ENCODE data around the gene SGSH. TPM values are rescaled to one million over a fixed set of nuclear protein-coding genes. Genes with fewer than 3 reads are reported as not detected.

Gene SGSH
- polyA plus RNA-seq (2013), result 12.4 and 13.7 TPM in 2 replicates

- peak within 1 kb of the TSS; percentile 88 for H4K12ac ChIP-seq (ENCODE audit: low read depth, low read length)
- no peak within 1 kb of the TSS for H3K23ac ChIP-seq (ENCODE audit: low read length)
- H3K79me1 ChIP-seq (ENCODE audit: low read length), result peaks cover 8% of the 10 kb centered on the region
- H3K4me3 ChIP-seq (ENCODE audit: low read depth, low read length), result peak within 1 kb of the TSS; percentile 96
- H3K9me3 ChIP-seq (ENCODE audit: insufficient read depth, low read depth, low read length), result peaks cover 2% of the 10 kb centered on the region
- H4K8ac ChIP-seq (ENCODE audit: low read depth, low read length), result peak within 1 kb of the TSS; percentile 91
- H3K36me3 ChIP-seq (ENCODE audit: control insufficient read depth in 1 of 2, insufficient read depth in 2 of 2, low read length in 2 of 2), result peaks cover 26 to 34% of the 10 kb centered on the region in 2 experiments
- H3K79me2 ChIP-seq (ENCODE audit: control insufficient read depth, insufficient read depth, low read length, poor library complexity), result peaks cover 10% of the 10 kb centered on the region
- peak within 1 kb of the TSS; percentile 56 for H2BK12ac ChIP-seq (ENCODE audit: low read length)
- H3K9ac ChIP-seq (ENCODE audit: low read length), result peak within 1 kb of the TSS; percentile 92
- WGBS (ENCODE audit: extremely low coverage, insufficient coverage, insufficient read length), result no CpG with 5 or more reads among the region's 77 CpGs
- H3K4me2 ChIP-seq (ENCODE audit: low read length), result peak within 1 kb of the TSS; percentile 75
- H3K27me3 ChIP-seq (ENCODE audit: insufficient read depth, low read length), result no peaks in the 10 kb centered on the region
- H2BK120ac ChIP-seq (ENCODE audit: insufficient read depth, low read length, poor library complexity), result peak within 1 kb of the TSS; percentile 83
- peak; percentile 48 to 72 for DNase-seq
- peak within 1 kb of the TSS; percentile 93 for H3K14ac ChIP-seq (ENCODE audit: low read length)
- peak within 1 kb of the TSS; percentile 88 for H2AFZ ChIP-seq (ENCODE audit: insufficient read depth, low read length, poor library complexity)
- peaks cover 7 to 17% of the 10 kb centered on the region in 2 experiments for H3K4me1 ChIP-seq (ENCODE audit: control insufficient read depth in 1 of 2, insufficient read depth in 2 of 2, low read length in 2 of 2)
- H2AK5ac ChIP-seq (ENCODE audit: low read length), result peak within 1 kb of the TSS; percentile 95
- H4K91ac ChIP-seq (ENCODE audit: low read depth, low read length), result peak within 1 kb of the TSS; percentile 87
- H3K27ac ChIP-seq (ENCODE audit: low read depth, low read length), result peak within 1 kb of the TSS; percentile 45
- peak within 1 kb of the TSS; percentile 96 for H3K18ac ChIP-seq (ENCODE audit: low read length)
- H3K4ac ChIP-seq (ENCODE audit: low read depth, low read length), result peak within 1 kb of the TSS; percentile 65
- H2BK5ac ChIP-seq (ENCODE audit: low read depth, low read length, poor library complexity), result peak within 1 kb of the TSS; percentile 81
Measured at GRCh38 chr17:80220054-80220735, at the start of gene SGSH, which contains the start of gene SLC26A11. Gene SGSH, minus strand, starts transcription at chr17:80220333. Its CDS starts 20 bp downstream, at chr17:80220313. Gene SLC26A11, plus strand, starts transcription at chr17:80220427. Its CDS starts 1,134 bp downstream, at chr17:80221561.

GRCh38 chr17:80269405-80269807 is 49.3 kb upstream of the SGSH start:
- H3K4me2 ChIP-seq (ENCODE audit: low read length), result no peak overlapping the region
- WGBS (ENCODE audit: extremely low coverage, insufficient coverage, insufficient read length), result 100% methylated on average over 2 of the region's 2 CpGs
- H4K12ac ChIP-seq (ENCODE audit: low read depth, low read length), result no peak overlapping the region
- no peak overlapping the region for H2AFZ ChIP-seq (ENCODE audit: insufficient read depth, low read length, poor library complexity)
- H3K27ac ChIP-seq (ENCODE audit: low read depth, low read length), result no peak overlapping the region
- H3K9me3 ChIP-seq (ENCODE audit: insufficient read depth, low read depth, low read length), result peaks cover 2% of the 10 kb centered on the region
- H2BK12ac ChIP-seq (ENCODE audit: low read length), result no peak overlapping the region
- H2BK5ac ChIP-seq (ENCODE audit: low read depth, low read length, poor library complexity), result no peak overlapping the region
- no peak overlapping the region for H3K23ac ChIP-seq (ENCODE audit: low read length)
- H4K91ac ChIP-seq (ENCODE audit: low read depth, low read length), result no peak overlapping the region
- no peaks in the 10 kb centered on the region for H3K4me1 ChIP-seq (ENCODE audit: control insufficient read depth in 1 of 2, insufficient read depth in 2 of 2, low read length in 2 of 2)
- H2BK120ac ChIP-seq (ENCODE audit: insufficient read depth, low read length, poor library complexity), result no peak overlapping the region
- no peaks in the 10 kb centered on the region for H3K79me1 ChIP-seq (ENCODE audit: low read length)
- no peak overlapping the region for H3K14ac ChIP-seq (ENCODE audit: low read length)
- no peak overlapping the region for H3K9ac ChIP-seq (ENCODE audit: low read length)
- H3K27me3 ChIP-seq (ENCODE audit: insufficient read depth, low read length), result no peaks in the 10 kb centered on the region
- H3K4me3 ChIP-seq (ENCODE audit: low read depth, low read length), result no peak overlapping the region
- DNase-seq, result no peak
- H2AK5ac ChIP-seq (ENCODE audit: low read length), result no peak overlapping the region
- H4K8ac ChIP-seq (ENCODE audit: low read depth, low read length), result no peak overlapping the region
- no peak overlapping the region for H3K18ac ChIP-seq (ENCODE audit: low read length)
- H3K36me3 ChIP-seq (ENCODE audit: control insufficient read depth in 1 of 2, insufficient read depth in 2 of 2, low read length in 2 of 2), result peaks cover 9 to 15% of the 10 kb centered on the region in 2 experiments
- H3K4ac ChIP-seq (ENCODE audit: low read depth, low read length), result no peak overlapping the region
- no peaks in the 10 kb centered on the region for H3K79me2 ChIP-seq (ENCODE audit: control insufficient read depth, insufficient read depth, low read length, poor library complexity)

DNA sequence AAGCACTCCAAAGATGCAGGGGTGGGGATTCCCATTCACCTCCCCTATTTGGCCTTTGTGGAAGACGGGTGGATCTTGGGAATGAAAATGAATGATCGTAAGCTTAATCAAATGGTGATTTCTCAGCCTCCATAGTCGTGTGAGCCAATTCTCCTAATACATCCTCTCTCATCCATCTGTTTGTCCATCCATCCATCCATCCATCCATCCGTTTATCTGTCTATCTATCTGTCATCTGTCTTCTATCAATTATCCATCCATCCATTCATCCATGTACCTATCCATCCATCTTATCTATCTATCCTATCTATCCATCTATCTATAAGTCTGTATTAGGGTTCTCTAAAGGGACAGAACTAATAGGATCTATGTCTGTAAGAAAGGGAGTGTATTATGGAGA is 48.3 kb upstream of the SGSH start:
- no peak overlapping the region for H3K4ac ChIP-seq (ENCODE audit: low read depth, low read length)
- no peak overlapping the region for H3K4me3 ChIP-seq (ENCODE audit: low read depth, low read length)
- H2BK12ac ChIP-seq (ENCODE audit: low read length), result no peak overlapping the region
- no peak overlapping the region for H3K14ac ChIP-seq (ENCODE audit: low read length)
- no peaks in the 10 kb centered on the region for H3K4me1 ChIP-seq (ENCODE audit: control insufficient read depth in 1 of 2, insufficient read depth in 2 of 2, low read length in 2 of 2)
- no peaks in the 10 kb centered on the region for H3K79me2 ChIP-seq (ENCODE audit: control insufficient read depth, insufficient read depth, low read length, poor library complexity)
- DNase-seq, result no peak
- no peak overlapping the region for H2BK120ac ChIP-seq (ENCODE audit: insufficient read depth, low read length, poor library complexity)
- peaks cover 10 to 12% of the 10 kb centered on the region in 2 experiments for H3K36me3 ChIP-seq (ENCODE audit: control insufficient read depth in 1 of 2, insufficient read depth in 2 of 2, low read length in 2 of 2)
- H3K79me1 ChIP-seq (ENCODE audit: low read length), result no peaks in the 10 kb centered on the region
- WGBS (ENCODE audit: extremely low coverage, insufficient coverage, insufficient read length), result no CpG with 5 or more reads among the region's 4 CpGs
- H3K27me3 ChIP-seq (ENCODE audit: insufficient read depth, low read length), result no peaks in the 10 kb centered on the region
- no peak overlapping the region for H3K4me2 ChIP-seq (ENCODE audit: low read length)
- H2AFZ ChIP-seq (ENCODE audit: insufficient read depth, low read length, poor library complexity), result no peak overlapping the region
- H3K18ac ChIP-seq (ENCODE audit: low read length), result no peak overlapping the region
- no peak overlapping the region for H2AK5ac ChIP-seq (ENCODE audit: low read length)
- H4K8ac ChIP-seq (ENCODE audit: low read depth, low read length), result no peak overlapping the region
- H3K9ac ChIP-seq (ENCODE audit: low read length), result no peak overlapping the region
- H3K9me3 ChIP-seq (ENCODE audit: insufficient read depth, low read depth, low read length), result peaks cover 3% of the 10 kb centered on the region
- H3K23ac ChIP-seq (ENCODE audit: low read length), result no peak overlapping the region
- H4K91ac ChIP-seq (ENCODE audit: low read depth, low read length), result no peak overlapping the region
- no peak overlapping the region for H2BK5ac ChIP-seq (ENCODE audit: low read depth, low read length, poor library complexity)
- no peak overlapping the region for H3K27ac ChIP-seq (ENCODE audit: low read depth, low read length)
- no peak overlapping the region for H4K12ac ChIP-seq (ENCODE audit: low read depth, low read length)

GRCh38 chr17:80267391-80267790 is 47.3 kb upstream of the SGSH start:
- no peak for DNase-seq

More at GRCh38 chr17:80267391-80267790, 47.3 kb upstream of the SGSH start:
- Histone ChIP-seq H3K27ac (ENCODE audit: low read depth, low read length) (no peak overlapping the region), H2BK5ac (ENCODE audit: low read depth, low read length, poor library complexity) (no peak overlapping the region), H3K4me1 (ENCODE audit: control insufficient read depth in 1 of 2, insufficient read depth in 2 of 2, low read length in 2 of 2) (peaks cover 5 to 9% of the 10 kb centered on the region in 2 experiments), H2BK120ac (ENCODE audit: insufficient read depth, low read length, poor library complexity) (no peak overlapping the region), H4K91ac (ENCODE audit: low read depth, low read length) (no peak overlapping the region), H3K4me2 (ENCODE audit: low read length) (no peak overlapping the region), H3K4ac (ENCODE audit: low read depth, low read length) (no peak overlapping the region), H4K12ac (ENCODE audit: low read depth, low read length) (no peak overlapping the region), H3K36me3 (ENCODE audit: control insufficient read depth in 1 of 2, insufficient read depth in 2 of 2, low read length in 2 of 2) (peaks cover 9 to 10% of the 10 kb centered on the region in 2 experiments), H2AK5ac (ENCODE audit: low read length) (no peak overlapping the region), H3K23ac (ENCODE audit: low read length) (no peak overlapping the region), H3K14ac (ENCODE audit: low read length) (no peak overlapping the region), H2BK12ac (ENCODE audit: low read length) (no peak overlapping the region), H3K9me3 (ENCODE audit: insufficient read depth, low read depth, low read length) (peaks cover 3% of the 10 kb centered on the region), H3K4me3 (ENCODE audit: low read depth, low read length) (no peak overlapping the region), H3K79me1 (ENCODE audit: low read length) (peaks cover 5% of the 10 kb centered on the region), H4K8ac (ENCODE audit: low read depth, low read length) (no peak overlapping the region), H3K9ac (ENCODE audit: low read length) (no peak overlapping the region), H3K27me3 (ENCODE audit: insufficient read depth, low read length) (no peaks in the 10 kb centered on the region), H2AFZ (ENCODE audit: insufficient read depth, low read length, poor library complexity) (no peak overlapping the region), H3K18ac (ENCODE audit: low read length) (no peak overlapping the region), H3K79me2 (ENCODE audit: control insufficient read depth, insufficient read depth, low read length, poor library complexity) (no peaks in the 10 kb centered on the region)
- WGBS (ENCODE audit: extremely low coverage, insufficient coverage, insufficient read length), result no CpG with 5 or more reads among the region's 6 CpGs

Measured in trophoblast cell (in vitro differentiated cells and primary cell).